Loucy (cell line): Measurements from ENCODE around the gene ART5.

Experiments used
- H2AFZ ChIP-seq: fragments of 200-600 bp; sonication (generic); 2 replicates; pipeline ENCODE4 v1.6.0; 2016; ENCODE audit warnings: antibody characterized with exemption, mild to moderate bottlenecking, low read length, moderate library complexity
- H3F3A ChIP-seq: fragments of 200-600 bp; 2 replicates; pipeline ENCODE4 v1.6.0; 2016; ENCODE audit warnings: antibody characterized with exemption, low read depth, mild to moderate bottlenecking
- H3K27me3 ChIP-seq: fragments of 200-600 bp; sonication (generic); 2 replicates; pipeline ENCODE4 v1.6.1; 2014; ENCODE audit warnings: low read length, mild to moderate bottlenecking; ENCODE audit not compliant: insufficient read depth, poor library complexity, severe bottlenecking
- H3K36me3 ChIP-seq: fragments of 200-600 bp; sonication (generic); 2 replicates; pipeline ENCODE4 v1.6.1; 2016; ENCODE audit warnings: low read length; ENCODE audit not compliant: insufficient read depth
- H3K4me1 ChIP-seq: fragments of 200-600 bp; sonication (generic); 2 replicates; pipeline ENCODE4 v1.5.1; 2014; ENCODE audit warnings: low read length, mild to moderate bottlenecking; ENCODE audit not compliant: insufficient read depth, poor library complexity, severe bottlenecking
- H3K4me2 ChIP-seq: fragments of 200-600 bp; sonication (generic); 2 replicates; pipeline ENCODE4 v1.6.0; 2014; ENCODE audit warnings: antibody characterized with exemption, low read length, low read depth, mild to moderate bottlenecking; ENCODE audit not compliant: poor library complexity, severe bottlenecking
- H3K4me3 ChIP-seq: fragments of 200-600 bp; sonication (generic); 2 replicates; pipeline ENCODE4 v1.5.1; 2014; ENCODE audit warnings: low read length, mild to moderate bottlenecking, mixed read lengths; ENCODE audit not compliant: poor library complexity, severe bottlenecking
- H3K79me2 ChIP-seq: fragments of 200-600 bp; sonication (generic); 2 replicates; pipeline ENCODE4 v1.6.1; 2014; ENCODE audit warnings: low read length; ENCODE audit not compliant: insufficient read depth
- H3K9ac ChIP-seq: fragments of 200-600 bp; sonication (generic); 2 replicates; pipeline ENCODE4 v1.6.0; 2014; ENCODE audit warnings: mild to moderate bottlenecking, low read depth, low read length, moderate library complexity; ENCODE audit not compliant: poor library complexity, severe bottlenecking
- H3K9me2 ChIP-seq: fragments of 200-600 bp; sonication (generic); replicated peaks from 2 replicates; pipeline ENCODE4 v1.6.1; 2016; ENCODE audit warnings: low read depth, low read length, mixed read lengths
- H3K9me3 ChIP-seq: fragments of 200-600 bp; sonication (generic); 2 replicates; pipeline ENCODE4 v1.6.1; 2014; ENCODE audit warnings: mild to moderate bottlenecking, antibody characterized with exemption, low read length, low read depth; ENCODE audit not compliant: insufficient read depth
- H4K20me1 ChIP-seq: fragments of 200-600 bp; sonication (generic); 2 replicates; pipeline ENCODE4 v1.6.0; 2014; ENCODE audit warnings: antibody characterized with exemption, low read length, mild to moderate bottlenecking; ENCODE audit not compliant: insufficient read depth, poor library complexity, severe bottlenecking
- EZH2phosphoT487 ChIP-seq: fragments of 200-600 bp; IDR thresholded peaks from 2 replicates; pipeline ENCODE4 v1.6.1; 2018; ENCODE audit warnings: antibody characterized with exemption, mild to moderate bottlenecking, moderate library complexity, borderline replicate concordance
- TF ChIP-seq, protein P1 (sequence below): fragments of 200-600 bp; sonication (generic); conservative IDR thresholded peaks from 2 replicates; pipeline ENCODE4 v1.5.1; 2014; ENCODE audit warnings: mild to moderate bottlenecking, antibody characterized with exemption, low read length

Gene ART5

GRCh38 chr11:3684129-3684818, 42.5 kb upstream of the ART5 start:
- Histone ChIP-seq H3K4me1 (no peaks in the 10 kb centered on the region), H3K9me2 (no peaks in the 10 kb centered on the region), H4K20me1 (no peaks in the 10 kb centered on the region), H3F3A (no peaks in the 10 kb centered on the region), H3K79me2 (no peaks in the 10 kb centered on the region), H3K4me2 (no peak overlapping the region), H2AFZ (no peak overlapping the region), H3K9ac (no peak overlapping the region), H3K4me3 (no peak overlapping the region), H3K27me3 (no peaks in the 10 kb centered on the region), H3K9me3 (no peaks in the 10 kb centered on the region), H3K36me3 (peaks cover 83% of the 10 kb centered on the region)
- TF ChIP-seq EZH2phosphoT487 = no peak
- TF ChIP-seq, protein P1, sequence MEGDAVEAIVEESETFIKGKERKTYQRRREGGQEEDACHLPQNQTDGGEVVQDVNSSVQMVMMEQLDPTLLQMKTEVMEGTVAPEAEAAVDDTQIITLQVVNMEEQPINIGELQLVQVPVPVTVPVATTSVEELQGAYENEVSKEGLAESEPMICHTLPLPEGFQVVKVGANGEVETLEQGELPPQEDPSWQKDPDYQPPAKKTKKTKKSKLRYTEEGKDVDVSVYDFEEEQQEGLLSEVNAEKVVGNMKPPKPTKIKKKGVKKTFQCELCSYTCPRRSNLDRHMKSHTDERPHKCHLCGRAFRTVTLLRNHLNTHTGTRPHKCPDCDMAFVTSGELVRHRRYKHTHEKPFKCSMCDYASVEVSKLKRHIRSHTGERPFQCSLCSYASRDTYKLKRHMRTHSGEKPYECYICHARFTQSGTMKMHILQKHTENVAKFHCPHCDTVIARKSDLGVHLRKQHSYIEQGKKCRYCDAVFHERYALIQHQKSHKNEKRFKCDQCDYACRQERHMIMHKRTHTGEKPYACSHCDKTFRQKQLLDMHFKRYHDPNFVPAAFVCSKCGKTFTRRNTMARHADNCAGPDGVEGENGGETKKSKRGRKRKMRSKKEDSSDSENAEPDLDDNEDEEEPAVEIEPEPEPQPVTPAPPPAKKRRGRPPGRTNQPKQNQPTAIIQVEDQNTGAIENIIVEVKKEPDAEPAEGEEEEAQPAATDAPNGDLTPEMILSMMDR = no peak

GRCh38 chr11:3683039-3683438, 41.2 kb upstream of the ART5 start:
- H3K4me3 ChIP-seq = no peak overlapping the region
- no peaks in the 10 kb centered on the region for H3K4me1 ChIP-seq
- TF ChIP-seq EZH2phosphoT487 = no peak
- TF ChIP-seq, protein P1 = 0 out of 2 replicates have a peak, but pooled peaks have one; percentile 11
- no peaks in the 10 kb centered on the region for H3K79me2 ChIP-seq
- no peaks in the 10 kb centered on the region for H3K9me2 ChIP-seq
- peaks cover 91% of the 10 kb centered on the region for H3K36me3 ChIP-seq
- no peak overlapping the region for H3K9ac ChIP-seq
- no peak overlapping the region for H3K4me2 ChIP-seq
- H4K20me1 ChIP-seq = no peaks in the 10 kb centered on the region
- no peaks in the 10 kb centered on the region for H3K27me3 ChIP-seq
- H3F3A ChIP-seq = no peaks in the 10 kb centered on the region
- H2AFZ ChIP-seq = no peak overlapping the region
- H3K9me3 ChIP-seq = no peaks in the 10 kb centered on the region

GRCh38 chr11:3679077-3679476, 37.3 kb upstream of the ART5 start:
- Histone ChIP-seq H4K20me1 (peaks cover 2% of the 10 kb centered on the region), H3F3A (no peaks in the 10 kb centered on the region), H3K4me1 (no peaks in the 10 kb centered on the region), H3K4me3 (no peak overlapping the region), H3K9me2 (no peaks in the 10 kb centered on the region), H3K9ac (no peak overlapping the region), H3K27me3 (no peaks in the 10 kb centered on the region), H3K79me2 (no peaks in the 10 kb centered on the region), H2AFZ (no peak overlapping the region), H3K4me2 (no peak overlapping the region), H3K9me3 (no peaks in the 10 kb centered on the region), H3K36me3 (peaks cover 92% of the 10 kb centered on the region)
- TF ChIP-seq, protein P1 = no peak
- no peak for TF ChIP-seq EZH2phosphoT487
